Muscle layer of colon (tissue), 2 donors: ENCODE measurements around the gene EIF4ENIF1.

Experiments
- H3K27ac ChIP-seq: one replicate; pipeline ENCODE4 v1.7.0; 2013; ENCODE audit warnings: low read depth, mild to moderate bottlenecking, low read length, moderate library complexity
- H3K27me3 ChIP-seq, 2 donors: one replicate each; pipeline ENCODE4 v1.7.0; 2013; ENCODE audit warnings: low read length in 2 of 2, mild to moderate bottlenecking in 2 of 2; ENCODE audit not compliant: insufficient read depth in 2 of 2, control insufficient read depth in 1 of 2
- H3K36me3 ChIP-seq: one replicate; pipeline ENCODE4 v1.7.0; 2013; ENCODE audit warnings: mild to moderate bottlenecking, low read length; ENCODE audit not compliant: insufficient read depth
- H3K4me1 ChIP-seq: one replicate; pipeline ENCODE4 v1.7.0; 2013; ENCODE audit warnings: mild to moderate bottlenecking, low read length; ENCODE audit not compliant: insufficient read depth
- H3K4me3 ChIP-seq, 2 donors: one replicate each; pipeline ENCODE4 v1.7.0; 2013; ENCODE audit warnings: low read length in 2 of 2, low read depth in 1 of 2, mild to moderate bottlenecking in 1 of 2, moderate library complexity in 1 of 2
- H3K9ac ChIP-seq: one replicate; pipeline ENCODE4 v1.7.0; 2013; ENCODE audit warnings: low read length
- H3K9me3 ChIP-seq: one replicate; pipeline ENCODE4 v1.7.0; 2013; ENCODE audit warnings: mild to moderate bottlenecking, low read length
- donor health status: abdominal sarcoma.
- donor health status: Adenocarcinoma of cecum.

Gene EIF4ENIF1

DNA sequence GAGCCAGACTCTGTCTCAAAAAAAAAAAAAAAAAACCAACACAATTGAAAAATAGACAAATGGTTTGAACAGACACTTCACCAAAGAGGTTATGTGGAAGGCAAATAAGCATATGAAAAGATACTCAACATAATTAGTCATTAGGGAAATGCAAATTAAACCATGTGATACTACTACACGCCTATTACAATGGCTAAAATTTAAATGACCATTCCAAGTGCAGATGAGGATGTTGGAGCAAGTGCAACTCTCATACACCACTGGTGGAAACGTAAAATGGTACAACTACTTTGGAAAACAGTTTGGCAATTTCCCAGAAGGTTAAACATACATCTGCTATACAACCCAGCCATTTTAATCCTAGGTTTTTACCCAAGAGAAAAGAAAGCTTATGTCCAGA lies 24.3 kb downstream of the EIF4ENIF1 start:
- no peaks in the 10 kb centered on the region for H3K4me1 ChIP-seq
- no peak overlapping the region for H3K4me3 ChIP-seq
- peaks cover 64% of the 10 kb centered on the region for H3K36me3 ChIP-seq
- H3K27me3 ChIP-seq, result no peaks in the 10 kb centered on the region
- no peaks in the 10 kb centered on the region for H3K9me3 ChIP-seq
- H3K9ac ChIP-seq, result no peak overlapping the region
- H3K27ac ChIP-seq, result no peak overlapping the region

- Histone ChIP-seq H3K9me3 (no peaks in the 10 kb centered on the region), H3K4me1 (no peaks in the 10 kb centered on the region), H3K27ac (no peak overlapping the region), H3K9ac (no peak overlapping the region), H3K4me3 (no peak overlapping the region), H3K36me3 (peaks cover 57% of the 10 kb centered on the region), H3K27me3 (no peaks in the 10 kb centered on the region)
Measured at GRCh38 chr22:31461699-31462098, 27.9 kb downstream of the EIF4ENIF1 start.

DNA sequence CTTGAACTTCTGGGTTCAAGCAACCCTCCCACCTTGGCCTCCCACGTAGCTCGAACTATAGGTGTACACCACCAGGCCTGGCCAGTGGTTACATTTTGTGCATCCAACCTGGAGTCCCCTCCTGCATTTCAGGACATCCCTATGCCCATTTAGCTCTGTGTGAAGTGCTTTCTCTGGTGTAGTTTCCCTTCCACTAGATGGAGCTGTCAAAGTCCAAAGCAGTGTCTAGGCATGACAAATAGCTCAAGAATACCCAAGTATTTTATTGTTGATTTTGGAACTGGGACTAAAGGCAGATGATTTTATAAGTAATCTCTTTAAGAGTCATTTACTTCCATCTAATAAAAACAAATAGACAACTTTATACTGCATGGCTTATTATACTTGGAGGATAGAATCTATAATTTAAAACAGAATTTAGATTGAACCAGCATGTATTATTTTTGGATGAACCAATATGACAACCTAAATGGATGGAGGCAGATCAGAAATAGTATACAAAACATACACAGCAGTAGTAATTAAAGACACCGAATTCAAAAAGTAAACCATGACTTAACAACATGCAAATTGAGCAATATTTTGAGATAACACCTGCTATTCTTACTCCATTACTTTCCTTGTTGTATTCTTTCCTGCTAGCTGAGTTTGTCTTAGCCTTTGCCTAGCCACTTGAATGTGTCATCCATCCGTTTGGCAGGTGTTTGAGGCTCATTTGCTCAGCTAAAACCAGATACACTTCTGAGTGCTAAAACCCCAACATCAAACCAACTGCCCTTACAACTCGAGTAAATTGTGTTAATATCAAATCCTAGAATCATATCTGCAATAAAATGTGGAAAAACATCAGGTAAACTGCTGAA lies 37.7 kb downstream of the EIF4ENIF1 start:
- no peaks in the 10 kb centered on the region for H3K4me1 ChIP-seq
- H3K9ac ChIP-seq, result no peak overlapping the region
- no peaks in the 10 kb centered on the region for H3K9me3 ChIP-seq
- H3K27ac ChIP-seq, result no peak overlapping the region
- no peaks in the 10 kb centered on the region for H3K27me3 ChIP-seq
- H3K36me3 ChIP-seq, result peaks cover 54% of the 10 kb centered on the region
- no peak overlapping the region for H3K4me3 ChIP-seq

DNA sequence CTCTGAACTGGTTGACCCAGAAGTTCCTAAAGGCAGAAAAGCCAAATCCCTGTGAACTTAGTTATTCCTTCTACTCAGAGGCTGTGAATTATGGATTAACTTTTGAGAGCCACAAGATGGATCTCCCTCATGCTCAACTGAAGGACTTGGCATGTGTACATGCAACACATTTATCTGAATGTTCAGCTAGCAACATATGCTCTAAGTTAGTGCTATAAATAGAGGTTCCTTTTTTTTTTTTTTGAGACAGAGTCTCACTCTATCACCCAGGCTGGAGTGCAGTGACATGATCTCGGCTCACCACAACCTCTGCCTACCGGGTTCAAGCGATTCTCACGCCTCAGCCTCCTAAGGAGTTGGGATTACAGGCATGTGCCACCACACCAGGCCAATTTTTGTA lies 40.1 kb downstream of the EIF4ENIF1 start:
- Histone ChIP-seq H3K4me3 (no peak overlapping the region), H3K27ac (no peak overlapping the region), H3K36me3 (peaks cover 53% of the 10 kb centered on the region), H3K9me3 (no peaks in the 10 kb centered on the region), H3K9ac (no peak overlapping the region), H3K4me1 (no peaks in the 10 kb centered on the region), H3K27me3 (no peaks in the 10 kb centered on the region)

DNA sequence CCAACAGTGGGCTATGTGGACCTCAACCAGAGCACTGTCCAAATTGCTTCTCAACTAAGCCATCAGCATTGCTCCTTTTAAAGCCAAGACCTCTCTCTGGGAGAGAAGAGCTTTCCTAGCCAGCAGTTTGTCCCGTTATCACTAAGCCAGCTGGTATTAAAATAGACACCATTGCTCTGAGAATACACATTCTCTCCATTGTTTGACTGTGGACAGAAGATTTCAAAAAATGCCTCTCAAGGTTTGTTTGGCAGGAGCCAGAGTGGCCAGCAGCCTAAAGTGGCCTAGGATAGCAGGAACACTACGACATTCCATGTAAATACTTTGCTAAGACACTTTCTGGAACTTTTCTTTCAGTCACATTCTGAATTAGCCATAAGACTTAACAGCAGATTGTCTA lies 41.3 kb downstream of the EIF4ENIF1 start:
- no peaks in the 10 kb centered on the region for H3K9me3 ChIP-seq
- H3K4me1 ChIP-seq, result no peaks in the 10 kb centered on the region
- H3K36me3 ChIP-seq, result peaks cover 53% of the 10 kb centered on the region
- H3K4me3 ChIP-seq, result no peak overlapping the region
- H3K27me3 ChIP-seq, result no peaks in the 10 kb centered on the region
- no peak overlapping the region for H3K27ac ChIP-seq
- H3K9ac ChIP-seq, result no peak overlapping the region

GRCh38 chr22:31447337-31447736 lies 42.3 kb downstream of the EIF4ENIF1 start:
- H3K27me3 ChIP-seq, result no peaks in the 10 kb centered on the region
- no peak overlapping the region for H3K27ac ChIP-seq
- H3K36me3 ChIP-seq, result peaks cover 60% of the 10 kb centered on the region
- no peak overlapping the region for H3K9ac ChIP-seq
- H3K4me3 ChIP-seq, result no peak overlapping the region
- no peaks in the 10 kb centered on the region for H3K9me3 ChIP-seq
- H3K4me1 ChIP-seq, result no peaks in the 10 kb centered on the region

DNA sequence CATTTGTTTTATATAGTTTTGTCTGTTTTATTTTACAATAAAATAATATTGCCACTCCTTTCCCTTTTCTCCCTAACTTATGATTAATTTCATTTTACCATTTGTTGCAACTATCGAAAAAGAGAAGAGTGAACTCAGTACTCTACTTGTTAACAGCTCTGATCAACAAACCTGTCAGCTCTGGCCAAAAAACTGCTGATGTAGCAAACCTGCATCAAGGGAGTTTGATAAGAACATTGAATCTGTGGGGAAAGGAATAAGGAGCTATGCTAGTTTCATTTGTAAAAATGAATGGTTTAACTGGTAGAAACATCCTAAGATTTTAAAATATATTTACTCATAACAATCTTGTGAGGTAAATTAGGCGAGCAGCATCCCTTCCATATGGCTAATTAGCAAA lies 42.9 kb downstream of the EIF4ENIF1 start:
- Histone ChIP-seq H3K36me3 (peaks cover 66% of the 10 kb centered on the region), H3K9ac (no peak overlapping the region), H3K4me1 (no peaks in the 10 kb centered on the region), H3K9me3 (no peaks in the 10 kb centered on the region), H3K27ac (no peak overlapping the region), H3K4me3 (no peak overlapping the region), H3K27me3 (no peaks in the 10 kb centered on the region)

DNA sequence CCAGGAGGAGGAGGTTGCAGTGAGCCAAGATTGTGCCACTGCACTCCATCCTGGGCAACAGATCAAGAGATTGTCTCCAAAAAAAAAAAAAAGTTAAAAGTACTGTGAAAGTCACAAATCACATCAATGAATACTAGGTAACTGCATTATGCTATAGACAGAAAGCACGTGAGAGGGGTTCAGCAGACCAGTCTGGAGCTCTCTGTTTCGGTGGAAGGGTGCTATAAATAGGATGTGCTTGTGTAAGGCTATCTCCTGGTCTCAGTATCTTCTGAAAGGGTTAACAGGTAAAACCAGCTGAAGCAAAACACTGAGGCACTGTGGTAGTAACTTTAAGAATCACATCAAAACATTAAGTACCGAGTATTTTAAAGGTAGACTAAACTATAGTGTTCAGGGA lies 43.4 kb downstream of the EIF4ENIF1 start:
- Histone ChIP-seq H3K27ac (no peak overlapping the region), H3K36me3 (peaks cover 70% of the 10 kb centered on the region)

DNA sequence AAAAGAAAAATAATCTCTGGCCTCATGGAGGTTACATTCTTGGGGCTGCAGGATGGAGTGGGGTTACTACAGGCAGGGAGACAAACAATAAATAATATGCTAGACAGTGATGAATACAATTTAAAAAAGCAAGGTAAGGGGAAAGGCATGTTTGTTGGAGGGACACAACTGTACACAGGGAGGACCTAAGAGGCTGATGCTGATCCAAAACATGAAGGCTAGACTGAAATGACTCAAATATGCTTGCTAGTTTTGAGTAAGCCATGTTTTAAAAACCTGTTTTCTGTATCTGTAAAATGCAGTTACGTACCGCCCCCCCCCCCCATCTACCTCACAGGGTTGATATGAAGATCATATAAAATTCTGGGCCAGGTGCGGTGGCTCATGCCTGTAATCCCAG lies 44.0 kb downstream of the EIF4ENIF1 start:
- Histone ChIP-seq H3K9ac (no peak overlapping the region), H3K4me3 (no peak overlapping the region), H3K9me3 (no peaks in the 10 kb centered on the region), H3K36me3 (peaks cover 73% of the 10 kb centered on the region), H3K27me3 (no peaks in the 10 kb centered on the region), H3K27ac (no peak overlapping the region), H3K4me1 (no peaks in the 10 kb centered on the region)

More for the DNA sequence above, 43.4 kb downstream of the EIF4ENIF1 start:
- Histone ChIP-seq H3K9me3 (no peaks in the 10 kb centered on the region), H3K4me1 (no peaks in the 10 kb centered on the region), H3K4me3 (no peak overlapping the region), H3K27me3 (no peaks in the 10 kb centered on the region), H3K9ac (no peak overlapping the region)

- H3K36me3 ChIP-seq, result peaks cover 86% of the 10 kb centered on the region
- no peaks in the 10 kb centered on the region for H3K4me1 ChIP-seq
- no peak overlapping the region for H3K27ac ChIP-seq
Measured at GRCh38 chr22:31443516-31443915, 46.1 kb downstream of the EIF4ENIF1 start.

DNA sequence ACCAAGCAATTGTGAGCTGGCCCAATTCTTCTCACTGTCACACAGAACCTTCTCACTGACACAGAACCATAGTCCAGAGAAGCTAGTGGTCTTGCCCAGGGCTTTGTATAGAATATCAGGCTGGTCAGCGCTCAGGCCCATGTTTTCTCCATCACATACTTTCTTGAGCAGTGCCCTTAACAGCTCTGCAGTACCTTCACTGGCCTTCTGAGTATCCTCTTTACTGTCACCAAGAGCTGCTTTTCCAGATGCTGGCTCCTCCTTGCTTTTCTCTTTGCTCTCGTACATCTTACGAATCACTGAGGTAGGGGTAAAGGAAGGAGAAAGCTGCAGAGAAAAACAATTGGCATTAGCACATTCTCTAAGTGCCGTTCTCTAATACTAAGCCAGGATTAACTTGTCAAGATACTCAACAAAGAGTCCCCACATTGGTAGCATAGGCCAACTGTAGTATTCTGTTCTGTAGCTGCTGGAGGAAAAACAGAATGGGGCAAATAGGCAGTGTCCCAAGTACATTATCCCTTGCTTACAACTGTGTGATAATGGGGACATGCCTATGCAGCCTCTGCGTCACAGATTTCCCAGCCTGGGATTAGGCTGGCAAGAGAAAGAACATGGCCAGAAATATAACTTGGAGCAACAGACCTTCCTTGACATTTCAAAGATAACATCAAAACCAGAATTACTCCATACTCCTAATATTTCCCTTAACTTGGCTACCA lies 46.7 kb downstream of the EIF4ENIF1 start:
- Histone ChIP-seq H3K27ac (no peak overlapping the region), H3K36me3 (peaks cover 85% of the 10 kb centered on the region), H3K27me3 (no peaks in the 10 kb centered on the region)

More at GRCh38 chr22:31443516-31443915, 46.1 kb downstream of the EIF4ENIF1 start:
- no peak overlapping the region for H3K4me3 ChIP-seq
- H3K9ac ChIP-seq, result no peak overlapping the region
- no peaks in the 10 kb centered on the region for H3K27me3 ChIP-seq
- no peaks in the 10 kb centered on the region for H3K9me3 ChIP-seq

More for the DNA sequence above, 46.7 kb downstream of the EIF4ENIF1 start:
- no peaks in the 10 kb centered on the region for H3K9me3 ChIP-seq
- H3K9ac ChIP-seq, result no peak overlapping the region
- H3K4me1 ChIP-seq, result no peaks in the 10 kb centered on the region
- no peak overlapping the region for H3K4me3 ChIP-seq
